ENCODE measurements around the gene PEAK3. TPM values are rescaled to one million over a fixed set of nuclear protein-coding genes. Genes with fewer than 3 reads are reported as not detected.

Gene PEAK3
- total and polyA plus RNA-seq, 7 donors = 0.01 to 0.20 (median 0.13) TPM; not detected in 1

GRCh38 chr19:2311093-2311492 is 29.1 kb upstream of the PEAK3 start:
- peaks cover 0 to 14% (median 5%) of the 10 kb centered on the region in 3 donors for H3K27me3 ChIP-seq (ENCODE audit: insufficient read depth in 3 of 3, low read length in 2 of 3)
- no peak for ATAC-seq
- intact Hi-C loops (cut with DNase I) = loop anchor here in 1 of 2 donors (10.0 kb wide), 1 partner anchor 76 kb away; the partner anchor contains the start of genes PLEKHJ1 and SF3A2
- H3K36me3 ChIP-seq (ENCODE audit: insufficient read depth in 1 of 2, low read depth in 1 of 2) = no peaks in the 10 kb centered on the region
- H3K4me3 ChIP-seq = no peak overlapping the region
- no peak overlapping the region for H3K27ac ChIP-seq
- WGBS, 3 donors = 91 to 98% (median 92%) methylated on average over 4 of the region's 4 CpGs
- no peak for DNase-seq
- H3K4me1 ChIP-seq = no peaks in the 10 kb centered on the region
- TF ChIP-seq CTCF (IDR thresholded peaks at IDR 0.05) = no peak
- peaks cover 3% of the 10 kb centered on the region for H3K9me3 ChIP-seq

- Histone ChIP-seq H3K36me3 (ENCODE audit: insufficient read depth in 1 of 2, low read depth in 1 of 2) (no peaks in the 10 kb centered on the region), H3K27ac (no peak overlapping the region), H3K4me3 (no peak overlapping the region), H3K9me3 (peaks cover under 1% of the 10 kb centered on the region), H3K27me3 (ENCODE audit: insufficient read depth in 3 of 3, low read length in 2 of 3) (peaks cover 0 to 14% (median 5%) of the 10 kb centered on the region in 3 donors), H3K4me1 (no peaks in the 10 kb centered on the region)
- intact Hi-C loops (cut with DNase I) = loop anchor here in 1 of 2 donors (10.0 kb wide), 1 partner anchor 75 kb away; the partner anchor contains the start of genes PLEKHJ1 and SF3A2
- TF ChIP-seq CTCF (IDR thresholded peaks at IDR 0.05) = no peak
- DNase-seq = no peak
- 28 to 39% (median 32%) methylated on average over 17 of the region's 17 CpGs for WGBS, 3 donors
- peak; percentile 41 to 76 (median 63) for ATAC-seq
These were observed 27.9 kb upstream of the PEAK3 start for GRCh38 chr19:2309734-2310362.

- 5 to 9% (median 7%) methylated on average over 16 to 63 of the region's 63 CpGs for WGBS, 3 donors
- Histone ChIP-seq H3K27me3 (ENCODE audit: insufficient read depth in 3 of 3, low read length in 2 of 3) (peaks cover 0 to 14% (median 5%) of the 10 kb centered on the region in 3 donors), H3K9me3 (no peaks in the 10 kb centered on the region), H3K4me1 (no peaks in the 10 kb centered on the region), H3K36me3 (ENCODE audit: insufficient read depth in 1 of 2, low read depth in 1 of 2) (no peaks in the 10 kb centered on the region), H3K27ac (no peak within 1 kb of the TSS), H3K4me3 (peak within 1 kb of the TSS; percentile 49)
- DNase-seq (no peak), ATAC-seq (peak in 1 of 4 donors; percentile 33)
- intact Hi-C loops (cut with DNase I) = no loop called here
- TF ChIP-seq CTCF (IDR thresholded peaks at IDR 0.05) = no peak
These were observed 26.2 kb upstream of the PEAK3 start, which contains the start of gene LINGO3 for GRCh38 chr19:2308114-2308556. LINGO3 (minus strand) TSS chr19:2308154; CDS start chr19:2291776, 16,378 bp downstream.

GRCh38 chr19:2307518-2308012 is 25.6 kb upstream of the PEAK3 start:
- Histone ChIP-seq H3K36me3 (ENCODE audit: insufficient read depth in 1 of 2, low read depth in 1 of 2) (no peaks in the 10 kb centered on the region), H3K27me3 (ENCODE audit: insufficient read depth in 3 of 3, low read length in 2 of 3) (peaks cover 0 to 15% (median 5%) of the 10 kb centered on the region in 3 donors), H3K27ac (no peak overlapping the region), H3K4me3 (peak overlapping the region; percentile 49), H3K4me1 (peaks cover 2% of the 10 kb centered on the region), H3K9me3 (no peaks in the 10 kb centered on the region)
- no peak for TF ChIP-seq CTCF (IDR thresholded peaks at IDR 0.05)
- WGBS, 3 donors = 27 to 34% (median 30%) methylated on average over 27 to 33 of the region's 33 CpGs
- DNase-seq (no peak), ATAC-seq (no peak)
- intact Hi-C loops (cut with DNase I) = no loop called here
